Gastroesophageal sphincter (tissue), 4 donors: Measurements from ENCODE around the gene ZNF382. TPM values are rescaled to one million over a fixed set of nuclear protein-coding genes. Genes with fewer than 3 reads are reported as not detected.
"Not testable (repeated sequence)": the region's sequence is repeated elsewhere in the genome, so short reads cannot be mapped to it uniquely, and the experiment has no call there.

Source experiments
- ATAC-seq: fragments of 150-250 bp; one replicate; pipeline ENCODE4 v1.9.1; 2016; ENCODE audit warnings: mild to moderate bottlenecking, moderate library complexity
- H3K27ac ChIP-seq, 4 donors: fragments of 200-600 bp; sonication (generic) in 3 of 4; 1 replicate in 3 of 4; 2 replicates in 1 of 4; pipeline ENCODE4 v1.5.1; 2016 to 2019
- H3K27me3 ChIP-seq: fragments of 200-600 bp; sonication (generic); one replicate; pipeline ENCODE4 v1.5.1; 2019
- H3K36me3 ChIP-seq, 2 donors: fragments of 200-600 bp; sonication (generic); one replicate each; pipeline ENCODE4 v1.5.1; 2019; ENCODE audit warnings: control low read depth in 1 of 2
- H3K4me1 ChIP-seq, 3 donors: fragments of 200-600 bp; sonication (generic); 1 replicate in 2 of 3; 2 replicates in 1 of 3; pipeline ENCODE4 v1.5.1; 2016 to 2019; ENCODE audit warnings: control low read depth in 2 of 3
- H3K4me3 ChIP-seq, 2 donors: fragments of 200-600 bp; sonication (generic); one replicate each; pipeline ENCODE4 v1.5.1; 2019; ENCODE audit warnings: mild to moderate bottlenecking in 1 of 2, moderate library complexity in 1 of 2
- H3K9me3 ChIP-seq, 3 donors: fragments of 200-600 bp; sonication (generic); one replicate each; pipeline ENCODE4 v1.5.1; 2017 to 2019; ENCODE audit warnings: control low read depth in 2 of 3
- CTCF ChIP-seq, 4 experiments: fragments of 200-600 bp in 2 of 4; fragments of 450-650 bp in 2 of 4; sonication (generic) in 1 of 4; IDR thresholded peaks; one replicate each; pipeline ENCODE4 v1.5.1; 2017 to 2019; ENCODE audit warnings: antibody characterized with exemption in 4 of 4, mild to moderate bottlenecking in 2 of 4, moderate library complexity in 2 of 4
- EP300 ChIP-seq: sonication (generic); formaldehyde crosslinking; IDR thresholded peaks from one replicate; pipeline ENCODE4 v1.6.1; 2017; ENCODE audit warnings: antibody characterized with exemption, mild to moderate bottlenecking
- POLR2A ChIP-seq, 2 donors: fragments of 450-650 bp; IDR thresholded peaks; one replicate each; pipeline ENCODE4 v1.6.1; 2017; ENCODE audit warnings: antibody characterized with exemption in 2 of 2, mild to moderate bottlenecking in 2 of 2, moderate library complexity in 1 of 2
- POLR2AphosphoS5 ChIP-seq: sonication (generic); formaldehyde crosslinking; IDR thresholded peaks from one replicate; pipeline ENCODE4 v1.6.1; 2017; ENCODE audit warnings: antibody characterized with exemption
- WGBS, 2 donors: methylation state at CpG; one replicate each; pipeline ENCODE4 v1.1.5; 2018; ENCODE audit warnings: low coverage in 1 of 2; 5-methylcytosine and 5-hydroxymethylcytosine counted together
- total RNA-seq, 4 donors: library from RNA; depleted of rRNA; stranded (reverse); fragments of >200 nt; gene quantifications; one replicate each; pipeline ENCODE4 v1.1.0, GENCODE V29; 2016

The ZNF382 gene
- total RNA-seq, 4 donors from 2014 or later: 6.9 to 26.0 (median 16.6) TPM

GRCh38 chr19:36573895-36574720 lies 31.0 kb upstream of the ZNF382 start:
- Histone ChIP-seq H3K27me3 (no peaks in the 10 kb centered on the region), H3K4me1 (peaks cover 4 to 24% (median 6%) of the 10 kb centered on the region in 3 donors)

GRCh38 chr19:36574741-36575140 lies 30.4 kb upstream of the ZNF382 start:
- H3K4me3 ChIP-seq: peak overlapping the region in 1 of 2 donors; percentile 81
- H3K9me3 ChIP-seq: peaks cover 0 to 15% (median 0%) of the 10 kb centered on the region in 3 donors
- H3K27me3 ChIP-seq: no peaks in the 10 kb centered on the region
- H3K27ac ChIP-seq: no peak overlapping the region
- WGBS, 2 donors: 38 to 39% methylated on average over 2 of the region's 2 CpGs
- peaks cover 4 to 24% (median 6%) of the 10 kb centered on the region in 3 donors for H3K4me1 ChIP-seq
- no peak for TF ChIP-seq POLR2AphosphoS5
- TF ChIP-seq CTCF (IDR thresholded peaks at IDR 0.05): no peak
- TF ChIP-seq EP300: no peak
- no peak for TF ChIP-seq POLR2A (IDR thresholded peaks at IDR 0.05)
- peaks cover 9 to 62% of the 10 kb centered on the region in 2 donors for H3K36me3 ChIP-seq
- ATAC-seq: no peak

More at GRCh38 chr19:36573895-36574720, 31.0 kb upstream of the ZNF382 start:
- TF ChIP-seq POLR2AphosphoS5: no peak
- TF ChIP-seq POLR2A (IDR thresholded peaks at IDR 0.05): no peak
- no peak for TF ChIP-seq CTCF (IDR thresholded peaks at IDR 0.05)
- no peak for TF ChIP-seq EP300
- peak overlapping the region; percentile 48 to 91 (median 89) for H3K27ac ChIP-seq
- no peak for ATAC-seq
- peaks cover 0 to 14% (median 0%) of the 10 kb centered on the region in 3 donors for H3K9me3 ChIP-seq
- peaks cover 4 to 62% of the 10 kb centered on the region in 2 donors for H3K36me3 ChIP-seq
- H3K4me3 ChIP-seq: peak overlapping the region; percentile 81 to 82
- 14 to 24% methylated on average over 11 to 18 of the region's 18 CpGs for WGBS, 2 donors

GRCh38 chr19:36577271-36577996 lies 27.7 kb upstream of the ZNF382 start:
- ATAC-seq: no peak
- Histone ChIP-seq H3K9me3 (peaks cover 0 to 38% (median 0%) of the 10 kb centered on the region in 3 donors), H3K27ac (no peak overlapping the region), H3K36me3 (peaks cover 11 to 68% of the 10 kb centered on the region in 2 donors), H3K4me1 (peaks cover under 1 to 14% (median 4%) of the 10 kb centered on the region in 3 donors), H3K27me3 (no peaks in the 10 kb centered on the region), H3K4me3 (no peak overlapping the region)
- 87 to 100% methylated on average over 1 to 3 of the region's 3 CpGs for WGBS, 2 donors
- TF ChIP-seq POLR2A (IDR thresholded peaks at IDR 0.05): no peak

- H3K4me3 ChIP-seq: no peak overlapping the region
- H3K27me3 ChIP-seq: no peaks in the 10 kb centered on the region
- H3K27ac ChIP-seq: no peak overlapping the region
- TF ChIP-seq EP300: no peak
- TF ChIP-seq CTCF (IDR thresholded peaks at IDR 0.05): no peak
- no peak for TF ChIP-seq POLR2AphosphoS5
- no peak for TF ChIP-seq POLR2A (IDR thresholded peaks at IDR 0.05)
- ATAC-seq: no peak
- peaks cover 0 to 6% (median 2%) of the 10 kb centered on the region in 3 donors for H3K4me1 ChIP-seq
- peaks cover 11 to 84% of the 10 kb centered on the region in 2 donors for H3K36me3 ChIP-seq
- H3K9me3 ChIP-seq: peaks cover 0 to 54% (median 0%) of the 10 kb centered on the region in 3 donors
These were observed 25.9 kb upstream of the ZNF382 start for GRCh38 chr19:36579255-36579654.

- not testable (repeated sequence) for H3K27ac ChIP-seq, ATAC-seq, H3K36me3 ChIP-seq, H3K27me3 ChIP-seq, H3K4me3 ChIP-seq, H3K9me3 ChIP-seq
- WGBS, 2 donors: 91 to 100% methylated on average over 3 to 10 of the region's 10 CpGs
- H3K4me1 ChIP-seq: peaks cover 0 to 22% (median 6%) of the 10 kb centered on the region in 3 donors
These were observed 2.4 kb upstream of the ZNF382 start for GRCh38 chr19:36602681-36603080.
